ENCODE results near the gene MCRIP1. TPM values are rescaled to one million over a fixed set of nuclear protein-coding genes. Genes with fewer than 3 reads are reported as not detected.

The MCRIP1 gene
- total and polyA plus RNA-seq, 8 donors = 61.7 to 97.6 (median 80.7) TPM

DNA sequence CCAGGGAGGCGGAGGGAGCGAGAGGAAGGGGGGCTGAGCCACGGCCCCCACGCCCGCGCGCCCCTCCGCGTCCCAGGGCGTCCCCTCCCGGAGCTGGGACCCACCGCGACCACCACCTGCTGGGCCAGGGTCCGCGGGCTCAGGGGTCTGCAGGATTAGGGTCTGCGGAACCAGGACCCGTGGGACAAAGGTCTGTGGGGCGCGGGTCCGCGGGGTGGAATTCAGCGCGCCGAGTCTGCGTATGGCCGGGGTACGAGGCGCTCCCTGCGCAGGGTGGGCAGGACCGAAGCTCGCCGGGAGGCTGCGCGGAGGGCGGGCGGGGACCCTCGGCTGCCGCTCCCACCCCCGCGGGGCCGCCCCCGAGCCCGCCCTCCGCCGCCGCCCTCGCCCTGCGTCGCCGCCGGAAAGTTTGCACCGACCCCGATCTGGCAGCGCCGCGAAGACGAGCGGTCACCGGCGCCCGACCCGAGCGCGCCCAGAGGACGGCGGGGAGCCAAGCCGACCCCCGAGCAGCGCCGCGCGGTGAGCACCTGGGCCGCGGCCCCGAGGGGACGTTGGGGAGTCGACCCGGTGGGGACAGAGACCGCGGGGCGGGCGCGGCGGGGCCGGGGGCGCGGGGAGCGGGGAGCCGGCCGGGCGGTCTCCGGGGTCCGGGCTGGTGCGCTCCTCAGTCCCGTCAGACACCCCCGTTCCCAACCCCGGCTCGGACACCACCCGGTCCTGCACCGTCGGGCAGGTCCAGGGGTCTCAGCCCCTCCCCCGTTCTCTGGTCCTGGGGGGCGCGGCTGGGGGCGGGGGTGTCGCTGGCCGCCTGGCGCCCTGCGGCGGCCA, 29.1 kb downstream of the MCRIP1 start, which contains the start of gene GCGR:
Gene GCGR (plus strand): TSS at position 423 of the 831 bp plus-strand sequence. CDS start 4,869 bp downstream, outside the sequence.
- Histone ChIP-seq H3K9me3 (no peaks in the 10 kb centered on the region), H3K4me1 (peaks cover 0 to 18% of the 10 kb centered on the region in 2 donors), H3K36me3 (no peaks in the 10 kb centered on the region), H3K27me3 (peaks cover 33 to 97% of the 10 kb centered on the region in 2 donors), H3K27ac (no peak within 1 kb of the TSS), H3K4me3 (no peak within 1 kb of the TSS)
- DNase-seq (no peak), ATAC-seq (no peak)
- TF ChIP-seq, protein P1, sequence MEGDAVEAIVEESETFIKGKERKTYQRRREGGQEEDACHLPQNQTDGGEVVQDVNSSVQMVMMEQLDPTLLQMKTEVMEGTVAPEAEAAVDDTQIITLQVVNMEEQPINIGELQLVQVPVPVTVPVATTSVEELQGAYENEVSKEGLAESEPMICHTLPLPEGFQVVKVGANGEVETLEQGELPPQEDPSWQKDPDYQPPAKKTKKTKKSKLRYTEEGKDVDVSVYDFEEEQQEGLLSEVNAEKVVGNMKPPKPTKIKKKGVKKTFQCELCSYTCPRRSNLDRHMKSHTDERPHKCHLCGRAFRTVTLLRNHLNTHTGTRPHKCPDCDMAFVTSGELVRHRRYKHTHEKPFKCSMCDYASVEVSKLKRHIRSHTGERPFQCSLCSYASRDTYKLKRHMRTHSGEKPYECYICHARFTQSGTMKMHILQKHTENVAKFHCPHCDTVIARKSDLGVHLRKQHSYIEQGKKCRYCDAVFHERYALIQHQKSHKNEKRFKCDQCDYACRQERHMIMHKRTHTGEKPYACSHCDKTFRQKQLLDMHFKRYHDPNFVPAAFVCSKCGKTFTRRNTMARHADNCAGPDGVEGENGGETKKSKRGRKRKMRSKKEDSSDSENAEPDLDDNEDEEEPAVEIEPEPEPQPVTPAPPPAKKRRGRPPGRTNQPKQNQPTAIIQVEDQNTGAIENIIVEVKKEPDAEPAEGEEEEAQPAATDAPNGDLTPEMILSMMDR (IDR thresholded peaks at IDR 0.05) = no peak
- intact Hi-C loops (cut with DNase I) = no loop called here

- Histone ChIP-seq H3K9me3 (no peaks in the 10 kb centered on the region), H3K27ac (no peak overlapping the region), H3K36me3 (no peaks in the 10 kb centered on the region), H3K4me3 (no peak overlapping the region), H3K27me3 (peaks cover 33 to 88% of the 10 kb centered on the region in 2 donors), H3K4me1 (peaks cover 0 to 18% of the 10 kb centered on the region in 2 donors)
- DNase-seq (no peak), ATAC-seq (no peak)
- intact Hi-C loops (cut with DNase I) = no loop called here
- TF ChIP-seq, protein P1 (IDR thresholded peaks at IDR 0.05) = no peak
Measured at GRCh38 chr17:81802856-81803643, 30.0 kb downstream of the MCRIP1 start.

GRCh38 chr17:81802048-81802758, 30.9 kb downstream of the MCRIP1 start:
- intact Hi-C loops (cut with DNase I) = no loop called here
- no peaks in the 10 kb centered on the region for H3K9me3 ChIP-seq
- TF ChIP-seq, protein P1 (IDR thresholded peaks at IDR 0.05) = no peak
- no peak overlapping the region for H3K27ac ChIP-seq
- no peaks in the 10 kb centered on the region for H3K36me3 ChIP-seq
- ATAC-seq (no peak), DNase-seq (no peak)
- H3K4me3 ChIP-seq = no peak overlapping the region
- peaks cover 33 to 79% of the 10 kb centered on the region in 2 donors for H3K27me3 ChIP-seq
- H3K4me1 ChIP-seq = peaks cover 0 to 18% of the 10 kb centered on the region in 2 donors

DNA sequence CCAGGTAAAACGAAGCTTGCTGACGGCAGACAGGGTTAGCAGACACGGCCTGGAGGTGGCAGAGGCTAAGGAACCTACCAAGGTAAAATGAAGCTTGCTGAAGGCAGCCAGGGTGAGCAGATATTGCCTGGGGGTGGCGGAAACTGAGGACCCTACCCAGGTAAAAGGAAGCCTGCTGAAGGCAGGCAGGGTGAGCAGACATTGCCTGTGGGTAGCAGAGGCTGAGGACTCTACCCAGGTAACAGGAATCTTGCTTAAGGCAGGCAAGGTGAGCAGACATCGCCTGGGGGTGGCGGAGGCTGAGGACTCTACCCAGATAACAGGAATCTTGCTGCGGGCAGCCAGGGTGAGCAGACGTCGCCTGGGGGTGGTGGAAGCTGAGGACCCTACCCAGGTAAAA, 31.8 kb downstream of the MCRIP1 start:
- no peak for ATAC-seq
- Histone ChIP-seq H3K36me3 (no peaks in the 10 kb centered on the region), H3K4me3 (no peak overlapping the region), H3K9me3 (no peaks in the 10 kb centered on the region), H3K4me1 (peaks cover 0 to 18% of the 10 kb centered on the region in 2 donors), H3K27ac (no peak overlapping the region), H3K27me3 (peaks cover 33 to 71% of the 10 kb centered on the region in 2 donors)
- DNase-seq = no peak
- intact Hi-C loops (cut with DNase I) = no loop called here
- TF ChIP-seq, protein P1 (IDR thresholded peaks at IDR 0.05) = no peak

Data from left lung (tissue), 10 donors.